Daoy (cell line): ENCODE data around the gene MED8. TPM values are rescaled to one million over a fixed set of nuclear protein-coding genes. Genes with fewer than 3 reads are reported as not detected.

ENCODE experiments used
- DNase-seq: peaks from one replicate; pipeline ENCODE4 v3.0.0-alpha.2; 2015; ENCODE audit warnings: low read depth
- total RNA-seq: library from RNA; depleted of rRNA; stranded (reverse); fragments of >200 nt; shearing (Covaris generic); gene quantifications from 2 replicates; pipeline ENCODE4 v1.2.3, GENCODE V29; 2014

The MED8 gene
- total RNA-seq, 1 experiment from 2014 or later, result 101 TPM

- DNase-seq, result peak; percentile 99
Measured at GRCh38 chr1:43358746-43359693, 30.6 kb downstream of the MED8 start, which contains the start of gene CDC20. Gene CDC20 (plus strand): TSS chr1:43358981. CDS start chr1:43359216, 235 bp downstream.

DNA sequence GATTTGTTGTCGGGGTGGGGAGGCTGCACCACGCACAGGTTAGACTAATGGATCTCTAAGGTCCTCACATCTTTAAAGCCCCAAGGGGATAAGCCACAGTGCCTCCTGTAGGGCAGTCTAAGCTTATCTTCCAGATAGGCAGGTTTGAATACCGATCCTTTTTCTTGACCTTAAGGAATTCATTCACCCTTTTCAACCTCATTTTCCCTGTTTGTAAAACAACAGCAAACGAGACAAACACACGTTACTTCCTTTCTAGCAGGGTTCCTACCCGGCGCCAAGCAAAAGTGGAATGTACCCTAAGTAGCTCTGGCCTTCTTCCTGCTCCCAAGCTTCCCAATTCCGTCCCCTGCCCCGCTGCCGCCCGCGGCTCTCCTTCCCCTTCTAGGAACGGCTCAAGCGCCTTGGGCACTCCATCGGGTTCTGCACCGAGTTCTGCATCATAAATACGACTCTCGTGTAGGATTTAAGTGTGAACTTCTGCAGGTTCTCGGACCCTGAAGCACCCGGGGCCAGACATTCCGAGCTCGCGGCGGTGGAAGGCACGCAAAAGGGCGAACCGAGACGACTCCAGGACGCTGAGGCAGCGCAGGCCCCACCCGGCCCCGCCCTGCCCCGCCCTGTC is 31.4 kb downstream of the MED8 start:
- DNase-seq, result peak; percentile 43

DNA sequence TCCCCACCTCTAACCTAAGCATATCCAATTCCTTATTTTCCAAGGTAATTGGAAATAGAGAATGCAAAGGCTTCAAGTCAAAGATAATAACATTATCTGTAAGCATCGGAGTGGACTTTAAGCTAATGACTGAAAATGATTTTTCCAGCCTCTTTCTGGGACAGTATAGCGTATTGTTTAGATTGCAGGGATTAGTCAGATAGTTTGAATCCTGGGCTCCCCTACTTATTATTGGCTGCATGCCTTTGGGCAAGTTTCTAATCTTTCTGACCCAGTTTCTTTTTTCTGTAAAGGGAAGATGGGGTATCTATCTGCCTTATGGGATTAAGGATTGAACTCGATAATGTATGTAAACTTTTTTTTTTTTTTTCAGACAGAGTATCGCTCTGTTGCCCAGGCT is 32.3 kb downstream of the MED8 start:
- DNase-seq, result no peak

DNA sequence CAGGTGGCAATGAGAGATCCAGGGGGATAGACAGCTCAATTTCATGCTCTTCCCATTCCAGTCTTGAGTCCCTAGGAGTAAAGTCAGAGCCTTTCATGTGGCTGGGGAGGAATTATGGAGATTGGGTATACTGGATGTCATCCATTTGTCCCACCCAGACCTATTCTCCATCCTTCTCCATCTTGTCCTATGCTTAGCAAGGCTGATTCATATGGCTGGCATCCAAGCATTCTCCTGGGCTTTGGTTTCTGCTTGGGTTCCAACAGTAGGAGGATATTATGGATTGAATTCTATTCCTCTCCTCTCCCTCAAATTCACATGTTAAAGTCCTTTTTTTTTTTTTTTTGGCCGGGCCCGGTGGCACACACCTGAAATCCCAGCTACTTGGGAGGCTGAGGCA is 34.7 kb downstream of the MED8 start:
- no peak for DNase-seq

- no peak for DNase-seq
Measured at GRCh38 chr1:43354471-43354870, 35.1 kb downstream of the MED8 start.

DNA sequence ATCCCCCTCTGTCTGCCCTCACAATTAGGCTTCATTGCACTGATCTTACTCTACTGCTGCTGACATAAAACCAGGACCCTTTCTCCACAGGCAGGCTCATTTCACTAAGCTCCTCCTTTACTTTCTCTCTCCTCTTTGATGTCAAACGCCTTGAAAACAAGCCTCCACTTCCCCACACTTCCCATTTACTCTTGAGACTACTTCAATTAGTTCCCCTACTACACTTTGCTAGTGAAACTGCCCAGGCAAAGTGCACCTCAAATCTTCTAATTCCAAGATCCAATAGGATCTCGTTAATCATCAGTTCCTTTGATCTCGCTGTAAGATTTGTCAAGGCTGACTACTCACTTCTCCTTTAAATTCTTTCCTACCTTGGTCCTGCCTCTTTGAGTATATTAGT is 36.7 kb downstream of the MED8 start:
- no peak for DNase-seq

GRCh38 chr1:43352351-43352705 is 37.3 kb downstream of the MED8 start:
- DNase-seq, result no peak

DNA sequence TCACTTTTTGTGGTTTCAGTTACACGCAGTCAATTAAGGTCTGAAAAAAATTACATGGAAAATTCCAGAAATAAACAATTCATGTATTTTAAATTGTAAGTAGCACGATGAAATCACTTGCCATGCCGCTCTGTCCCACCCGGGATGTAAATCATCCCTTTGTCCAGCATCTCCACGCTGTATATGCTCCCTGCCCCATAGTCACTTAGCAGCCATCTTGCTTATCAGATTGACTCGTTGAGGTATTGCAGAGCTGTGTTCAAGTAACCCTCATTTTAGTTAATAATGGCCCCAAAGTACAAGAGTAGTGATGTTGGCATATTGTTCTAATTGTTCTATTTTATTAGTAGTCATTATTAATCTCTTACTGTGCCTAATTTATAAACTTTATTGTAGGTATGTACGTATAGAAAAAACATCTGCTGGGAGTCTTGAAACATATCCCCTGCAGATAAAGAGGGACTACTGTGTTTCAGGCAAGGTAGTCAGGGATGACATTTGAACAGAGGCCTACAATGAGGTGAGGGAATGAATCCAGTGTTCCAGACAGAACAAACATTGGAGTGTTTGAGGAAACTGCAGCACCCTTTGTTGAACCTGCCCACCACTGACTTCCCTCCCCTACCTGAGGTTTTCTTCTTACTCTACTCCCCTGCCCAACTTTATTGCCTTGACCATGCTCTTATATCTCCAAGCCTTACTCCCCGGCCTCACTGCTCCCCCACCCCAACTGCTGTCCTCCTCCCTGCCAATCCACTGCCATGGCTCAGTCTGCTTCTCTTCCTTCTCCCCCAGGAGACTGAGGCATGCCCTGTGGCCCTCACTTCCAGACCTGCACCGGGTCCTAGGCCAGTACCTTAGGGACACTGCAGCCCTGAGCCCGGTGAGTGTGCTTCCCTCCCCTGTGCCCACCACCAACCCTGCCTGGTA is 37.9 kb downstream of the MED8 start:
- no peak for DNase-seq

DNA sequence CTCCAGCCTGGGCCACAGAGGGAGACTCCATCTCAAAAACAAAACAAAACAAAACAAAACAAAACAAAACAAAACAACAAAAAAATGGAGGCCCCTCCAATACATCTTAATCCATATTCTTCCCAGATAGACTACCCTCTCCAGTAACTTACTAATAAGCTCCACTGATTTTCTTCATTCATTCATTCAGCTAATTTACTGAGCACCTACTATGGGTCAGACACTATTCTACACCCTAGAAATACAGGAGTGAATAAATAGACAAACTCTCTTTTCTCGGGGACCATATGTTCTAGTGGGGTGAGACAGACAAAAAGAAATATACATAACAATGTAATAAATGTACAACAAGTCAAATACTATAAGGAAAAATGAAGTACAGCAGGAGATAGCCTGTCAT is 38.6 kb downstream of the MED8 start:
- DNase-seq, result no peak

GRCh38 chr1:43349594-43350306 is 39.9 kb downstream of the MED8 start:
- no peak for DNase-seq

DNA sequence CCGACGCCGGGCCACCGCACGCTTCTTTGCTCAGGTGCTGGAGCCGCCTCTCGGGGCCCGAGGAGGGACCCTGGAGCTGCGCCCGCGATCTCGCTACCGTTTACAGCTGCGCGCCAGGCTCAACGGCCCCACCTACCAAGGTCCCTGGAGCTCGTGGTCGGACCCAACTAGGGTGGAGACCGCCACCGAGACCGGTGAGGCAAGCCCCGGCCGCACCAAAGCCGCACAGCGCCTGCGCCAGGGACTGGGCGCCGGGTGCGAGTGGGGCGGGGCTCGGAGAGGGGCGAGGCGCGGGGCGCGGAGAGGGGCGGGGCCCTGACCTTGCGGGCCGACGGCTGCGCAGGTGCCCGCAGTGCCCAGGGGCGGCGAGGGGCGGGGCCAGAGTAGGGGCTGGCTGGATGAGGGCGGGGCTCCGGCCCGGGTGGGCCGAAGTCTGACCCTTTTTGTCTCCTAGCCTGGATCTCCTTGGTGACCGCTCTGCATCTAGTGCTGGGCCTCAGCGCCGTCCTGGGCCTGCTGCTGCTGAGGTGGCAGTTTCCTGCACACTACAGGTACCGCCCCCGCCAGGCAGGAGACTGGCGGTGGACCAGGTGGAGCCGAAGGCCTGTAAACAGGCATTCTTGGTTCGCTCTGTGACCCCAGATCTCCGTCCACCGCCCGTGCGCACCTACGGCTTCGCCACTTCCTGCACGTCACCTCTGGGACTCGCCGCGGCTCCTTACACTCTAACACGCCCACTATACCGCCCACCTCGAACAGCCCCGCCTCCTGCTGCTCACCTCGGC is 40.6 kb downstream of the MED8 start:
- peak; percentile 91 for DNase-seq

DNA sequence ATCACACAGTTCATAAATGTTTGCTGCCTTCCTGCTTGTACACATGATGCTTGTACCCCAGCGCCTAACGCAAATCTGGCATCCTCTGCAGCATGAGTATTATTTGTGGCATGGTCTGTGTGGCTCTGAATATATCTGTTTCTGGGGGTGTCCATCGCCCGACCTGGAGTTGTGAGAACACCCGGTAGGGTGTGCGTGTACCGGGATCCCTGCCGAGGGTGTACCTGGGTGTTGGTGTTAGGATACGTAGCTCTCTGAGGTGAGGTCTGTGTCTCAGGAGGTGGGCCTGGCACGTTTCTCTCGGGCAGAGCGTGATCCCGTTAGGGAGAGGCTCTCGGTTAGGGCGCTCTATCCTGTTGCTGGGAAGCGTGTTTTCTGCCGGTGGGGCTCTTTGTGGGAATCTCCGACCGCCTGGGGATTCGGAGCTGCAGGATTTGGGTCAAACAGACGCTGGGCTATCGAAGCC is 41.2 kb downstream of the MED8 start:
- no peak for DNase-seq

- DNase-seq, result no peak
Measured at GRCh38 chr1:43346636-43347035, 43.0 kb downstream of the MED8 start.

GRCh38 chr1:43345120-43345519 is 44.5 kb downstream of the MED8 start:
- DNase-seq, result peak; percentile 74

- DNase-seq, result peak; percentile 29
Measured at GRCh38 chr1:43344267-43344850, 45.2 kb downstream of the MED8 start.

- DNase-seq, result no peak
Measured at GRCh38 chr1:43340559-43340958, 49.0 kb downstream of the MED8 start.

DNA sequence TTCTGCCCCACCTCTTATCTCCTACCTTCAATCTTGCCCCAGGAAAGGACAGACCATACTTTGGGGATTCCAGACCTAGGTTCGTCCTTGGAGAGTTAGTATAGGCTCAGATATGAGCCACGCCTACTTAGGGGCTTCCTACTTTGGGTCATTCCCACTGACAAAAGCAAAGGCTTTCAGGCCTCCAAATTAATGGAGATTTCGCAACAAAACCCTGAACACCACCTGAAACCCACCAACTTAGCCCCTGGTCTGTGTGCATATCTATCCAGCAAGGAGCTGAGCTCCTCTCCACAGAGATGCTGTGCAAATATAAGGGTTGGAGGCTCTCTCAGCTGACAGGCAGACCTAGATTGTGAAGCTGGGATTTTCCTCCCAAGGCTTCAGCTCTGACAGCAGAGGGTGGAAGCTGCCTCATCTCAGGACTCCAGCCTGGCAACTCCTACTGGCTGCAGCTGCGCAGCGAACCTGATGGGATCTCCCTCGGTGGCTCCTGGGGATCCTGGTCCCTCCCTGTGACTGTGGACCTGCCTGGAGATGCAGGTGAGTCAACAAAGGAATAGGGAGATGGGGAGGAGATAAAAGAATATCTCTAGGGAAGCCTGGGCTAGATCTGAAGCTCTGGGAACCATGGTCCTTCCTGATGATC is 49.9 kb downstream of the MED8 start:
- no peak for DNase-seq

GRCh38 chr1:43338001-43338400 is 51.6 kb downstream of the MED8 start:
- DNase-seq, result no peak

DNA sequence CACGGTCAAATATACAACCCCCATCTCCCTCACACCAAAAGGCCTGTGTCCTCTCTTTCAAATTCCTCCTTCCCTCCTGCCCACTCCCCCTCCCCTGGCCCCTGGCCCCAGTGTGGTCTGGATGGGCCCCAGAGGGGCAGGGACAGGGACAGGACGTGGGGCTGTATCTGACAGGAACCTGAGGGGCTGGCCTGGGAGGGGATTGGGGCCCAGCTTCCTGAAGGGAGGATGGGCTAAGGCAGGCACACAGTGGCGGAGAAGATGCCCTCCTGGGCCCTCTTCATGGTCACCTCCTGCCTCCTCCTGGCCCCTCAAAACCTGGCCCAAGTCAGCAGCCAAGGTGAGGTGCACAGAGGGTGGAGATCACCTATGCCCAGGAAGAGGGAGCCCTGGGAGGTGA is 52.0 kb downstream of the MED8 start, which contains the start of gene MPL:
MPL (plus strand) TSS at position 231 of the 400 bp plus-strand sequence; CDS start at position 262, 31 bp downstream.
- DNase-seq, result no peak
